ENCODE measurements around the gene ACTR3. TPM values are rescaled to one million over a fixed set of nuclear protein-coding genes. Genes with fewer than 3 reads are reported as not detected.
A peak's percentile ranks its signal among the peaks of the same experiment; 100 is the strongest.

ACTR3 gene
- total RNA-seq, 4 donors from 2014 or later = 80.0 to 124 (median 101) TPM

DNA sequence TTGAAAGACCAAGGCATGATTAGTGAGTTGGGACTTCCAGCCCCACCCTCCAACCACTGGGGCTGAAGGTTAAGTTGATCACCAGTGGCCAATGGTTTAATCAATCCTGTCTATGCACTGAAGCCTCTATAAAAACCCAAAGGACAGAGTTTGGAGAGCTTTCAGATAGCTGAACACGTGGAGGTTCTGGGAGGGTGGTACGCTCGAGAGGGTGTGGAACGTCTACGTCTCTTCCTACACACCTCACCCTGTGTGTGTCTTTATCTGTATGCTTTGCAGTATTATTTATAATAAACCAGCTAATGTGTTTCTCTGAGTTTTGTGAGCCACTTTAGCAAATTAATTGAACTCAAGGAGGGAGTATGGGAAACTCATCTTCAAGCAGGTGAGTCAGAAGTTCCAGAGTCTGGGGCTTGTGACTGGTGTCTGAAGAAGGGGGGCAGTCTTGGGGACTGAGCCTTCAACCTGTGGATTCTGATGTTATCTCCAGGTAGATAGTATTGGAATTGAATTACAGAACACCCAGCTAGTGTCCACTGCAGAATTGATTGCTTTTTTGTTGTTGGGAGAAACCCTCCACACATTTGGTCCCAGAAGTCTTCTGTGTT, 20.3 kb downstream of the ACTR3 start:
- peak in 1 of 3 donors; percentile 54 for DNase-seq
- TF ChIP-seq POLR2A (IDR thresholded peaks at IDR 0.05) = no peak
- TF ChIP-seq, protein P1, sequence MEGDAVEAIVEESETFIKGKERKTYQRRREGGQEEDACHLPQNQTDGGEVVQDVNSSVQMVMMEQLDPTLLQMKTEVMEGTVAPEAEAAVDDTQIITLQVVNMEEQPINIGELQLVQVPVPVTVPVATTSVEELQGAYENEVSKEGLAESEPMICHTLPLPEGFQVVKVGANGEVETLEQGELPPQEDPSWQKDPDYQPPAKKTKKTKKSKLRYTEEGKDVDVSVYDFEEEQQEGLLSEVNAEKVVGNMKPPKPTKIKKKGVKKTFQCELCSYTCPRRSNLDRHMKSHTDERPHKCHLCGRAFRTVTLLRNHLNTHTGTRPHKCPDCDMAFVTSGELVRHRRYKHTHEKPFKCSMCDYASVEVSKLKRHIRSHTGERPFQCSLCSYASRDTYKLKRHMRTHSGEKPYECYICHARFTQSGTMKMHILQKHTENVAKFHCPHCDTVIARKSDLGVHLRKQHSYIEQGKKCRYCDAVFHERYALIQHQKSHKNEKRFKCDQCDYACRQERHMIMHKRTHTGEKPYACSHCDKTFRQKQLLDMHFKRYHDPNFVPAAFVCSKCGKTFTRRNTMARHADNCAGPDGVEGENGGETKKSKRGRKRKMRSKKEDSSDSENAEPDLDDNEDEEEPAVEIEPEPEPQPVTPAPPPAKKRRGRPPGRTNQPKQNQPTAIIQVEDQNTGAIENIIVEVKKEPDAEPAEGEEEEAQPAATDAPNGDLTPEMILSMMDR (IDR thresholded peaks at IDR 0.05) = no peak
- no peaks in the 10 kb centered on the region for H3K36me3 ChIP-seq
- no peaks in the 10 kb centered on the region for H3K27me3 ChIP-seq
- peaks cover 0 to 35% (median 4%) of the 10 kb centered on the region in 4 donors for H3K4me1 ChIP-seq
- H3K9me3 ChIP-seq = no peaks in the 10 kb centered on the region
- H3K4me3 ChIP-seq = no peak overlapping the region
- H3K27ac ChIP-seq = no peak overlapping the region

DNA sequence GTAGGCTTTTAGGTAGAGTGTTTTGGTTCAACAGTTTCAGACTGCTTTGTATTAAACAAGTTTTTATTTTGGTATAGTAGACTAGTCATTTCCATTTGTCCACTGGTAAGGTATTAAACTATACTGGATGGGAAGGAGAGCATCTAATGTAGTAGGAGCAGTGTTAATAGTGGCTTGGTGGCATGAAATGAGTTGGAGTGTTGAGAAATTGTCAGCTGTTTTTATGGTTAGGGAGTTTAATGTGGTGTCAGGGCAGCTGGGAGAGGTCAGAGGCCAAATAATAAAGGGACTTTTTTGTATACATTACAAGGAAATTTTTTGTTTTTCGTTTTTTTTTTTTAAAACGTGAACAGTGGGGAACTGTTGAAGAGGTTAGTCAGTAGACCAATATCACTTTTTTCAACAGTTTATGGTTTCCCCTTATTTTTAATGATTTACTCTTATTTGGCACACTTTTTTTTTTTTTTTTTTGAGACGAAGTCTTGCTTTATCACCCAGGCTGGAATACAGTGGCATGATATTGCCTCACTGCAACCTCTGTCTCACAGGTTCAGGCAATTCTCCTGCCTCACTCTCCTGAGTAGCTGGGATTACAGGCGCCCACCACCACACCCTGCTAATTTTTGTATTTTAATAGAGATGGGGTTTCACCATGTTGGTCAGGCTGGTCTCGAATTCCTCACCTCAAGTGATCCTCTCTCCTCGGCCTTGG, 21.2 kb downstream of the ACTR3 start:
- Histone ChIP-seq H3K4me1 (peaks cover 0 to 35% (median 4%) of the 10 kb centered on the region in 4 donors), H3K36me3 (no peaks in the 10 kb centered on the region), H3K9me3 (no peaks in the 10 kb centered on the region), H3K27ac (no peak overlapping the region), H3K27me3 (no peaks in the 10 kb centered on the region), H3K4me3 (no peak overlapping the region)
- TF ChIP-seq POLR2A (IDR thresholded peaks at IDR 0.05) = no peak
- TF ChIP-seq, protein P1 (IDR thresholded peaks at IDR 0.05) = no peak
- DNase-seq = no peak

DNA sequence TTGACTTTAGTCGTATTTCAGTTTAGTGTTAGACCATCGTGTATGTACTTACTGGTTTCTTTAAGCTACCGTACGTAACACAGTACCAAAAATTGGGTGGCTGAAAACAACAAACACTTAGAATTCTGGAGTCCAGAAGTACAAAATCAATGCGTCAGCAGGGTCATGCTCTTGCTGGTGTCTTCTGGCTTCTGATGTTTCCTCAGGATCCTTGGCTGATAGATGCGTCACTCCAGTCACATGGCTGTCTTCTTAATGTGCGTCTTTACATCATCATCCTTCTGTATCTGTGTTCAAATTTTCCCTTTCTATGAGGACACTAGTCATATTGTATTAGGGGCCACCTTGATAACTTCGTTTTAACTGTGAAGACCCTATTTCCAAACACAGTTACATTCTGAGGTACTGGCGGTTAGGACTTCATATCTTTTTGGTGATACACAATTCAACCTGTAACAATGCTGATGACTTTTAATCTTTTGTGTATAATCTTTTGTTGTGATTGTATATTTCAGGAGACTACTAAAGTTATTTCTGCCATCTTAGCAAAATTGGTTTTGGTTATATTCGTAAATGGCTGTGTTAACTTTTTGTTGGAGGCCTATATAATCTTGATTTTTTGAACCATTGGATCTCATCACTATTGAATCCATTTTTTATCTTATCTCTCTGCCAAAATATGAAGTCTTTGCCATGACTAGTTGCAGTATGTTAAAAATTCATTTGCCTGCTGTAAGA, 25.4 kb downstream of the ACTR3 start:
- Histone ChIP-seq H3K9me3 (no peaks in the 10 kb centered on the region), H3K27me3 (no peaks in the 10 kb centered on the region), H3K27ac (no peak overlapping the region), H3K36me3 (peaks cover 0 to 36% (median 0%) of the 10 kb centered on the region in 3 donors), H3K4me3 (no peak overlapping the region), H3K4me1 (peaks cover 0 to 15% (median 0%) of the 10 kb centered on the region in 4 donors)
- no peak for DNase-seq
- TF ChIP-seq, protein P1 (IDR thresholded peaks at IDR 0.05) = no peak
- no peak for TF ChIP-seq POLR2A (IDR thresholded peaks at IDR 0.05)

DNA sequence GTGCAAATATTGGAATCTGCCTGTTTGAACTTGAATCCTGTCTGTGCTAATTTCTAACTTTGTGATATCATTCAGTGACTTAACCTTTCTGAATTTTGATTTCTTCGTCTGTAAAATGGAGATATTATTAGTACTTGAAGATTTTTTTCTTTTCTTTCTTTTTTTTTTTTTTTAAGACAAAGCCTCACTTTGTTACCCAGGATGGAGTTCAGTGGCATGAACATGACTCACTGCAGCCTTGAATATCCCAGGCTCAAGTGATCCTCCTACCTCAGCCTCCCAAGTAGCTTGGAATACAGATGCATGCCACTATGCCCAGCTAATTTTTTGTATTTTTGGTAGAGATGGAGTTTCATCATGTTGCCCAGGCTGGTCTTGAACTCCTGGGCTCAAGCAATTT, 28.3 kb downstream of the ACTR3 start:
- Histone ChIP-seq H3K9me3 (no peaks in the 10 kb centered on the region), H3K4me1 (no peaks in the 10 kb centered on the region), H3K27me3 (no peaks in the 10 kb centered on the region), H3K27ac (no peak overlapping the region), H3K36me3 (peaks cover 0 to 39% (median 0%) of the 10 kb centered on the region in 3 donors), H3K4me3 (no peak overlapping the region)
- TF ChIP-seq POLR2A (IDR thresholded peaks at IDR 0.05) = no peak
- TF ChIP-seq, protein P1 (IDR thresholded peaks at IDR 0.05) = no peak
- DNase-seq = no peak

DNA sequence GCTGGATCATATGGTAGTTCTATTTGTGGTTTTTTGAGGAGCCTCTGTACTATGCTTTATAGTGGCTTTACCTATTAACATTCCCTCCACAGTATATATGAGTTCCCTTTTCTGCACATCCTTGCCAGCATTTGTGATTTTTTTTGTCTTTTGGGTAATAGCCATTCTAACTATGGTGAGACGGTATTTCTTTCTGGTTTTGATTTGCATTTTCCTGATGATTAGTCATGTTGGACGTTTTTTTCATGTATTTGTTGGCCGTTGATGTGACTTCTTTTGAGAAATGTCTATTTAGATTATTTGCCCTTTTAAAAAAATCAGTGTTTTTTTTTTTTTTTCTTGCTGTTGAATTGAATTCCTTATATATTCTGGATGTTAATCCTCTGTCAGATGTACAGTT, 31.1 kb downstream of the ACTR3 start:
- Histone ChIP-seq H3K4me1 (no peaks in the 10 kb centered on the region), H3K4me3 (no peak overlapping the region), H3K9me3 (no peaks in the 10 kb centered on the region), H3K27me3 (no peaks in the 10 kb centered on the region), H3K36me3 (peaks cover 0 to 57% (median 0%) of the 10 kb centered on the region in 3 donors), H3K27ac (no peak overlapping the region)
- DNase-seq = no peak
- TF ChIP-seq, protein P1 (IDR thresholded peaks at IDR 0.05) = no peak
- TF ChIP-seq POLR2A (IDR thresholded peaks at IDR 0.05) = no peak
